ENCODE measurements around the gene SLC5A10. TPM values are rescaled to one million over a fixed set of nuclear protein-coding genes. Genes with fewer than 3 reads are reported as not detected.

SLC5A10 gene
- total RNA-seq, 1 donor from 2014 or later, result not detected

DNA sequence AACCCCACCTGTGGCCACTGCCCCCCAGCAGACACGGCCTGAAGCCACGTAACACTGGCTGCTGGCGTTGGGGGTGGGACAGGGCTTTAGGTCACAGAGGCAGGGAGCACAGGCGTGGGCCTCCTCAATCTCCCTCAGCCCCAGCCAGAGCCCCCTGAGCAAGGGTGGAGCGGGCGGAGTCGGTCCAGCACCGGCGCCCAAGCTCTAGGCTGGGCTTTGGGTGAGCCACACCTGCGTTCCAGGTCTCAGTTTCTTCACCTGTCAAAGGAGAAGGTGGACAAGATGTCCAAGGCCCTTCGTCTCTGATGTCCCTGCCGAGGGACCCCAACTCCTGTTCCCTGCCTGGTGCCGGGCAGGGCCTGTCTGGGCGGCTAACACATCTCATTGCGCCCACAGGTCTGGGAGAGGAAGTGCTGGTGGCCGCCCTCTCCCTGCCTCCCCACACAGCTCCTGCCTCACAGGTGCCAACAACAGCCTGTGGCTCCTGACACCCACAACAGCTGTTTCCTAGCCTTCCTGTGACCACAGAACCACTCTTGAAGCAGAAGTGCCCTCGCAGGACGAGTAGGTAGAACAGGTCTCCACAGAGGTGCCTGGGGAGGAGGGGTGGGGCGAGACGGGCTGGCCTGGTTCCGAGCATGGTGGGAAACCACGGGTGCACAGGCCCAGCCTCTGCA lies 40.6 kb downstream of the SLC5A10 start:
- intact Hi-C loops (cut with DNase I), result no loop called here
- Histone ChIP-seq H3K27me3 (no peaks in the 10 kb centered on the region), H3K36me3 (no peaks in the 10 kb centered on the region), H3K4me1 (peaks cover 10% of the 10 kb centered on the region), H3K4me3 (no peak overlapping the region), H3K9me3 (no peaks in the 10 kb centered on the region), H3K27ac (no peak overlapping the region)
- ATAC-seq (peak; percentile 81), DNase-seq (peak; percentile 81)
- TF ChIP-seq, protein P1, sequence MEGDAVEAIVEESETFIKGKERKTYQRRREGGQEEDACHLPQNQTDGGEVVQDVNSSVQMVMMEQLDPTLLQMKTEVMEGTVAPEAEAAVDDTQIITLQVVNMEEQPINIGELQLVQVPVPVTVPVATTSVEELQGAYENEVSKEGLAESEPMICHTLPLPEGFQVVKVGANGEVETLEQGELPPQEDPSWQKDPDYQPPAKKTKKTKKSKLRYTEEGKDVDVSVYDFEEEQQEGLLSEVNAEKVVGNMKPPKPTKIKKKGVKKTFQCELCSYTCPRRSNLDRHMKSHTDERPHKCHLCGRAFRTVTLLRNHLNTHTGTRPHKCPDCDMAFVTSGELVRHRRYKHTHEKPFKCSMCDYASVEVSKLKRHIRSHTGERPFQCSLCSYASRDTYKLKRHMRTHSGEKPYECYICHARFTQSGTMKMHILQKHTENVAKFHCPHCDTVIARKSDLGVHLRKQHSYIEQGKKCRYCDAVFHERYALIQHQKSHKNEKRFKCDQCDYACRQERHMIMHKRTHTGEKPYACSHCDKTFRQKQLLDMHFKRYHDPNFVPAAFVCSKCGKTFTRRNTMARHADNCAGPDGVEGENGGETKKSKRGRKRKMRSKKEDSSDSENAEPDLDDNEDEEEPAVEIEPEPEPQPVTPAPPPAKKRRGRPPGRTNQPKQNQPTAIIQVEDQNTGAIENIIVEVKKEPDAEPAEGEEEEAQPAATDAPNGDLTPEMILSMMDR (IDR thresholded peaks at IDR 0.05), result no peak

GRCh38 chr17:18993905-18994526 lies 42.1 kb downstream of the SLC5A10 start:
- Histone ChIP-seq H3K4me3 (no peak overlapping the region), H3K4me1 (peaks cover 6% of the 10 kb centered on the region), H3K27me3 (no peaks in the 10 kb centered on the region), H3K9me3 (no peaks in the 10 kb centered on the region), H3K36me3 (no peaks in the 10 kb centered on the region), H3K27ac (no peak overlapping the region)
- no peak for ATAC-seq
- TF ChIP-seq, protein P1 (IDR thresholded peaks at IDR 0.05), result no peak
- intact Hi-C loops (cut with DNase I), result no loop called here
- DNase-seq, result no peak

- Histone ChIP-seq H3K4me3 (no peak overlapping the region), H3K9me3 (no peaks in the 10 kb centered on the region), H3K4me1 (peaks cover 6% of the 10 kb centered on the region), H3K36me3 (no peaks in the 10 kb centered on the region), H3K27me3 (no peaks in the 10 kb centered on the region), H3K27ac (no peak overlapping the region)
- no peak for ATAC-seq
- intact Hi-C loops (cut with DNase I), result no loop called here
- no peak for DNase-seq
- TF ChIP-seq, protein P1 (IDR thresholded peaks at IDR 0.05), result no peak
Observed at GRCh38 chr17:18994631-18995030, 42.7 kb downstream of the SLC5A10 start.

DNA sequence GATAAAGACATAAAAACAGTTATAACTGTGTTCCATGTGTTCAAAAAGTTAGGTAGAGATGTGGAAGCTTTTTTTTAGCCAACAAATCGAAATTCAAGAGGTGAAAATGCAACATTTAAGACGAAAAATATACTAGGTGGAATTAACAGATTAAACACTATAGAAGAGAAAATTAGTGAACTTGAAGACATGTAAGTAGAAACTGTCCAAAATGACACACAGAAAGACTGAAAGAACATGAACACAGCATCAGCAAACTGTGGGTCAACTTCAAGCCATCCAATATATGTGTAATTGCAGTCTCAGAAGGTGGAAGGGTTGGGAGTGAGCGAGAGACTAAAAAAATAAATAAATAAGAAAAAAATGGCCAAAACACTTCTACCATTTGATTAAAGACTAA lies 43.3 kb downstream of the SLC5A10 start:
- TF ChIP-seq, protein P1 (IDR thresholded peaks at IDR 0.05), result no peak
- no peaks in the 10 kb centered on the region for H3K27me3 ChIP-seq
- DNase-seq (no peak), ATAC-seq (no peak)
- no peak overlapping the region for H3K4me3 ChIP-seq
- H3K27ac ChIP-seq, result no peak overlapping the region
- H3K36me3 ChIP-seq, result no peaks in the 10 kb centered on the region
- peaks cover 6% of the 10 kb centered on the region for H3K4me1 ChIP-seq
- intact Hi-C loops (cut with DNase I), result no loop called here
- no peaks in the 10 kb centered on the region for H3K9me3 ChIP-seq

GRCh38 chr17:18996458-18996857 lies 44.5 kb downstream of the SLC5A10 start:
- no peak for DNase-seq
- ATAC-seq, result no peak
- Histone ChIP-seq H3K4me1 (peaks cover 6% of the 10 kb centered on the region), H3K4me3 (no peak overlapping the region), H3K27ac (no peak overlapping the region), H3K36me3 (no peaks in the 10 kb centered on the region), H3K9me3 (no peaks in the 10 kb centered on the region), H3K27me3 (no peaks in the 10 kb centered on the region)
- TF ChIP-seq, protein P1 (IDR thresholded peaks at IDR 0.05), result no peak
- intact Hi-C loops (cut with DNase I), result no loop called here
